ENCODE measurements around the gene EFHC1.

GRCh38 chr6:52438926-52439325, 18.8 kb downstream of the EFHC1 start:
- no peak for TF ChIP-seq POLR2AphosphoS5 (IDR thresholded peaks at IDR 0.05; ENCODE audit: low read depth, low read length)
- no peak for TF ChIP-seq EGR1 (IDR thresholded peaks at IDR 0.05; ENCODE audit: low read depth)
- TF ChIP-seq RAD21 (IDR thresholded peaks at IDR 0.05; ENCODE audit: low read depth) = no peak

Measured in HCT116 (cell line).